Measurements from ENCODE around the gene CMTR1. TPM values are rescaled to one million over a fixed set of nuclear protein-coding genes. Genes with fewer than 3 reads are reported as not detected.

The CMTR1 gene
- polyA plus RNA-seq, 1 donor from 2014 or later: 64.1 TPM

- H3K27ac ChIP-seq (ENCODE audit: low read length): no peak overlapping the region
- H3K9ac ChIP-seq (ENCODE audit: low read length): no peak overlapping the region
Observed at GRCh38 chr6:37493661-37493995, 60.6 kb downstream of the CMTR1 start.

GRCh38 chr6:37495244-37495934 lies 62.4 kb downstream of the CMTR1 start:
- Histone ChIP-seq H3K4me3 (ENCODE audit: low read length) (no peak overlapping the region), H3K4me2 (ENCODE audit: low read length) (no peak overlapping the region), H3K27ac (ENCODE audit: low read length) (no peak overlapping the region), H3K9me3 (ENCODE audit: low read length) (no peaks in the 10 kb centered on the region), H3K9ac (ENCODE audit: low read length) (no peak overlapping the region), H3F3A (ENCODE audit: insufficient read depth, low read length, poor library complexity, severe bottlenecking) (no peaks in the 10 kb centered on the region), H3K27me3 (ENCODE audit: insufficient read depth, low read depth, low read length) (no peaks in the 10 kb centered on the region), H3K79me2 (replicated peaks; ENCODE audit: insufficient read depth, low read length) (peaks cover 22% of the 10 kb centered on the region), H3K36me3 (ENCODE audit: insufficient read depth, low read length) (no peaks in the 10 kb centered on the region), H2AFZ (ENCODE audit: low read depth, low read length) (no peak overlapping the region), H4K20me1 (ENCODE audit: insufficient read depth) (no peaks in the 10 kb centered on the region), H3K9me2 (ENCODE audit: insufficient read depth, low read length) (no peaks in the 10 kb centered on the region)
- TF ChIP-seq REST (IDR thresholded peaks at IDR 0.05; ENCODE audit: borderline replicate concordance): no peak
- no peak for TF ChIP-seq SMC3 (conservative IDR thresholded peaks at IDR 0.05; ENCODE audit: poor library complexity)
- no peak for TF ChIP-seq MXI1 (conservative IDR thresholded peaks at IDR 0.05; ENCODE audit: poor library complexity, severe bottlenecking)
- no peak for TF ChIP-seq EP300 (conservative IDR thresholded peaks at IDR 0.05; ENCODE audit: poor library complexity, severe bottlenecking)
- TF ChIP-seq EZH2 (IDR thresholded peaks at IDR 0.05; ENCODE audit: borderline replicate concordance, insufficient read depth, low read length, poor library complexity, severe bottlenecking): no peak
- TF ChIP-seq RAD21 (conservative IDR thresholded peaks at IDR 0.05): no peak
- TF ChIP-seq POLR2AphosphoS5 (IDR thresholded peaks at IDR 0.05): no peak

More at GRCh38 chr6:37493661-37493995, 60.6 kb downstream of the CMTR1 start:
- H3K4me3 ChIP-seq (ENCODE audit: low read length): no peak overlapping the region
- H3K9me3 ChIP-seq (ENCODE audit: low read length): no peaks in the 10 kb centered on the region
- no peaks in the 10 kb centered on the region for H3K27me3 ChIP-seq (ENCODE audit: insufficient read depth, low read depth, low read length)
- H4K20me1 ChIP-seq (ENCODE audit: insufficient read depth): no peaks in the 10 kb centered on the region
- no peak overlapping the region for H3K4me2 ChIP-seq (ENCODE audit: low read length)
- no peak overlapping the region for H2AFZ ChIP-seq (ENCODE audit: low read depth, low read length)
- H3K36me3 ChIP-seq (ENCODE audit: insufficient read depth, low read length): no peaks in the 10 kb centered on the region
- peaks cover 16% of the 10 kb centered on the region for H3K79me2 ChIP-seq (replicated peaks; ENCODE audit: insufficient read depth, low read length)
- no peaks in the 10 kb centered on the region for H3K9me2 ChIP-seq (ENCODE audit: insufficient read depth, low read length)
- H3F3A ChIP-seq (ENCODE audit: insufficient read depth, low read length, poor library complexity, severe bottlenecking): no peaks in the 10 kb centered on the region
- no peak for TF ChIP-seq REST (IDR thresholded peaks at IDR 0.05; ENCODE audit: borderline replicate concordance)
- TF ChIP-seq TAF1 (IDR thresholded peaks at IDR 0.05; ENCODE audit: low read depth): no peak
- no peak for TF ChIP-seq CTCF (IDR thresholded peaks at IDR 0.05; ENCODE audit: poor library complexity, severe bottlenecking)
- no peak for TF ChIP-seq EZH2 (IDR thresholded peaks at IDR 0.05; ENCODE audit: borderline replicate concordance, insufficient read depth, low read length, poor library complexity, severe bottlenecking)
- no peak for TF ChIP-seq MXI1 (conservative IDR thresholded peaks at IDR 0.05; ENCODE audit: poor library complexity, severe bottlenecking)

Measured in neural cell (in vitro differentiated cells).